ENCODE measurements around the gene DOK3.

- TF ChIP-seq POLR2A (IDR thresholded peaks at IDR 0.05; ENCODE audit: low read length) (no peak), GATA1 (IDR thresholded peaks at IDR 0.05; ENCODE audit: low read depth, low read length) (no peak)
Measured at GRCh38 chr5:177527595-177527994, 18.0 kb upstream of the DOK3 start.

Data from erythroblast (primary cell).